GM12801 (cell line): ENCODE results near the gene SLF2.

Source experiments
- CTCF ChIP-seq: IDR thresholded peaks from one replicate; pipeline ENCODE4 v1.5.1; 2011; ENCODE audit warnings: control low read depth; ENCODE audit not compliant: insufficient read length; ENCODE audit errors: extremely low read depth

Gene SLF2

DNA sequence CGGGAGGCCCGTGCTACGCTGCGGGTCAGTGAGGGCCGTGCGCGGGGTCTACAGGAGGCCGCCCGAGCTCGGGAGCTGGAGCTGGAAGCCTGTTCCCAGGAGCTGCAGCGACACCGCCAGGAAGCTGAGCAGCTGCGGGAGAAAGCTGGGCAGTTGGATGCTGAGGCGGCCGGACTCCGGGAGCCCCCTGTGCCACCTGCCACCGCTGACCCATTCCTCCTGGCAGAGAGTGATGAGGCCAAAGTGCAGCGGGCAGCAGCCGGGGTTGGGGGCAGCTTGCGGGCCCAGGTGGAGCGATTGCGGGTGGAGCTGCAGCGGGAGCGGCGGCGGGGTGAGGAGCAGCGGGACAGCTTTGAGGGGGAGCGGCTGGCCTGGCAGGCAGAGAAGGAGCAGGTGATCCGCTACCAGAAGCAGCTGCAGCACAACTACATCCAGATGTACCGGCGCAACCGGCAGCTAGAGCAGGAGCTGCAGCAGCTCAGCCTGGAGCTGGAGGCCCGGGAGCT is 93.9 kb downstream of the SLF2 start:
- TF ChIP-seq CTCF: no peak

- no peak for TF ChIP-seq CTCF
Observed at GRCh38 chr10:101007099-101007711, 94.4 kb downstream of the SLF2 start.

DNA sequence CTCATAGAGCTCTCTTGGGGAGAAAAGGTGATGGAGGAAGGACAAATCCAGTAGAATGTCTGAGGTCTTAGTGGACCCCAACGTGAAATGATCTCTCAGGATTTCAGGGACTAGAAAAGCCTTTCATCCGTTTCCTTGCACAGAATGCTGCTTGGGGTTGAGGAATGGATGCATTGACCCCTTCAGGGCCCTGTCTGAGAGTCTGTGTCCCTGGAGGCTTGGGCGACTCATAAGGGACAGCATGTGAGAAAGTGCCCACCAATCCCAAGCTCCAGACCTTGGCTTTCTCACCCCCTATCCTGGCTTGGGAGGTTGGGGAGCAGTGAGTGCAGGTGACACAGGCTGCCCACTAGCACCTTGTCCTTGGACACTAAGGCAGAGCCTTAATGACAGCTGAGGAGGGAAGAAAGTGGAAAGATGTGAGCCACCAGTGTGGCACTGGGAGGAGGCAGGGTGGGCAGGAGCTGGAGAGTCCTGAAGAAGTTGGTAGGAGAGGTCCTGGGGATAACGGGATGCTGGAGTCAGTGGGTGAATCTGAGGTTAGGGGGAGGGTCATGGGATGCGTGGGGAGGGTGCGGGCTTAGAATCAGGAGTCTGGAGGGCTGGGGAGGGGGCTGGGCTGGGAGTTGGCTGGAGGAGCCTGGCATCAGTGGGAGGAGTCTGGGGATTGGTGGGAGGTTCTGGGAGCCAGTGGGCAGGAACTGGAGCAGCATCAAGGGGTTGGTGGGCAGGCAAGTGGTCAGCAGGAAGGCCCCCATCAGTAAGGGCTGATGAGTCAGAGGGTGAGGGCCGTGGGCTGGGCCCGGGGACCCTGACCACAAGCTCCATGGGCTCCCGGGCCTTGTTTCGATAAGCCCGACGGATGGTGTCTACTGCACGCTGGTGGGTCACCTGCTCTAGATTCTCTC is 95.4 kb downstream of the SLF2 start:
- no peak for TF ChIP-seq CTCF

DNA sequence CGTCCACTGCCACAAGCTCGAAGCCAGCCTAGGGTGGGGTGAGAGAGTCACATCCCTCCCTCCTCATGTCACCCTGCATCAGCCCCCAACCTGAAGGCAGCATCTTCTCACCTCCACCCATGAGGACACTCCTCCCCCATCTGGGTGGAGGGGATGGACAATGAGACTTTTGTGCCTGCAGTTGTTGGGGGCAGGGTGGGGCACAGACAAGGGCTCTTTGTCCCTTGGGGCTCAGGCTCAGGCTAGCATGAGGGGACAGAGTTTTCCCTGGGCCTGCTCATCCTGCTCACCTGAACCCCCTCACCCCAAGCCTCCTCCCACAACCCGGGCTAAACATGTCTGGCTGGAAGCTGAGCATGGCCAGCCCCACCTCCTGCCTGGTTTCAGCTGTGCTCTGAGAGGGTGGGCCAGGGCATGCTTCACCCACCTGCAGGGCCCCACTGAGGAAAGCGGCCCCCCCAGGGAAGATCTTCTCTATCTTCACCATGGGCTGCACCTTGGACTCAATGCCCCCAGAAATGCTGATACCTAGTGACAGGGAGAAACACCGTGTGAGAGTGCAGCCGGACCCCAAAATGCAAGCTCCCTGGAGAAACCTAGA is 96.2 kb downstream of the SLF2 start:
- no peak for TF ChIP-seq CTCF

- no peak for TF ChIP-seq CTCF
Observed at GRCh38 chr10:101010329-101010728, 97.6 kb downstream of the SLF2 start.

GRCh38 chr10:101011517-101012423 is 99.0 kb downstream of the SLF2 start:
- no peak for TF ChIP-seq CTCF
